ENCODE measurements around the gene ARHGAP40. TPM values are rescaled to one million over a fixed set of nuclear protein-coding genes. Genes with fewer than 3 reads are reported as not detected.

ARHGAP40 gene
- total and polyA plus RNA-seq, 2 of the 8 experiments (the other 6 are each of a cell fraction or from before 2014, with no cell fraction given): 0.74 to 1.4 TPM

Other genes with a start within 250 kb of the ARHGAP40 start
- gene SNHG17, start 166.5 kb upstream of the ARHGAP40 start, total RNA-seq (2021; fragmentation: NEBNext Ultra II Directional; extraction: Animal tissue kit (Norgen Biotek cat#: 25700)): 59.8 and 63.1 TPM in 2 replicates
- 59.4 and 74.4 TPM in 2 replicates for gene SNHG17, start 166.5 kb upstream of the ARHGAP40 start, polyA plus RNA-seq (2011; rRNA removed)
- gene RALGAPB, start 129.0 kb upstream of the ARHGAP40 start, total RNA-seq (2021; fragmentation: NEBNext Ultra II Directional; extraction: Animal tissue kit (Norgen Biotek cat#: 25700)): 33.8 and 35.1 TPM in 2 replicates
- 9.2 and 10.6 TPM in 2 replicates for gene RALGAPB, start 129.0 kb upstream of the ARHGAP40 start, polyA plus RNA-seq (2011; rRNA removed)
- gene ADIG, start 20.6 kb upstream of the ARHGAP40 start, total RNA-seq (2021; fragmentation: NEBNext Ultra II Directional; extraction: Animal tissue kit (Norgen Biotek cat#: 25700)): not detected in 2 replicates
- not detected in 2 replicates for gene ADIG, start 20.6 kb upstream of the ARHGAP40 start, polyA plus RNA-seq (2011; rRNA removed)
- 0.15 and 0.33 TPM in 2 replicates for gene SLC32A1, start 122.7 kb downstream of the ARHGAP40 start, total RNA-seq (2021; fragmentation: NEBNext Ultra II Directional; extraction: Animal tissue kit (Norgen Biotek cat#: 25700))
- 0.09 and 0.19 TPM in 2 replicates for gene SLC32A1, start 122.7 kb downstream of the ARHGAP40 start, polyA plus RNA-seq (2011; rRNA removed)
- gene ACTR5, start 146.7 kb downstream of the ARHGAP40 start, total RNA-seq (2021; fragmentation: NEBNext Ultra II Directional; extraction: Animal tissue kit (Norgen Biotek cat#: 25700)): 14.1 and 14.4 TPM in 2 replicates
- gene ACTR5, start 146.7 kb downstream of the ARHGAP40 start, polyA plus RNA-seq (2011; rRNA removed): 10.4 and 11.7 TPM in 2 replicates
- 8.9 and 9.7 TPM in 2 replicates for gene PPP1R16B, start 203.9 kb downstream of the ARHGAP40 start, total RNA-seq (2021; fragmentation: NEBNext Ultra II Directional; extraction: Animal tissue kit (Norgen Biotek cat#: 25700))
- 2.6 and 3.8 TPM in 2 replicates for gene PPP1R16B, start 203.9 kb downstream of the ARHGAP40 start, polyA plus RNA-seq (2011; rRNA removed)

Data from H1 (cell line).